HepG2 (cell line): ENCODE measurements around the gene PPP4C. TPM values are rescaled to one million over a fixed set of nuclear protein-coding genes. Genes with fewer than 3 reads are reported as not detected.

ENCODE experiments used
- ATF7-NPFF ChIP-seq: sonication (generic); formaldehyde crosslinking; IDR thresholded peaks from 2 replicates; pipeline ENCODE4 v1.8.1; 2023; ENCODE audit warnings: mild to moderate bottlenecking, low read depth, missing genetic modification reagents, moderate library complexity
- NFIC ChIP-seq: IDR thresholded peaks from 2 replicates; pipeline ENCODE4 v1.6.1; 2012; ENCODE audit warnings: mild to moderate bottlenecking, low read length, inconsistent platforms
- NFYC ChIP-seq: IDR thresholded peaks from 2 replicates; pipeline ENCODE4 v1.6.1; 2016; ENCODE audit warnings: missing genetic modification reagents, missing compliant biosample characterization
- RAD21 ChIP-seq: fragments of 450-650 bp; formaldehyde crosslinking; IDR thresholded peaks from 2 replicates; pipeline ENCODE4 v1.5.0; 2020; ENCODE audit warnings: mild to moderate bottlenecking
- SMAD3 ChIP-seq: sonication (generic); formaldehyde crosslinking; IDR thresholded peaks from 2 replicates; pipeline ENCODE4 v1.4.0; 2020; ENCODE audit warnings: missing genetic modification reagents
- SUZ12 ChIP-seq: fragments of 150-350 bp; IDR thresholded peaks from 2 replicates; pipeline ENCODE4 v1.6.1; 2014; ENCODE audit warnings: low read depth, low read length
- ZBTB7A ChIP-seq: sonication (generic); formaldehyde crosslinking; IDR thresholded peaks from 2 replicates; pipeline ENCODE4 v1.8.0; 2022; ENCODE audit warnings: mild to moderate bottlenecking, missing genetic modification reagents
- ZFAT ChIP-seq: sonication (generic); formaldehyde crosslinking; conservative IDR thresholded peaks from 2 replicates; pipeline ENCODE4 v1.8.1; 2023; ENCODE audit warnings: missing genetic modification reagents, inconsistent platforms
- ZNF224 ChIP-seq: sonication (generic); formaldehyde crosslinking; IDR thresholded peaks from 2 replicates; pipeline ENCODE4 v1.5.0; 2020; ENCODE audit warnings: mild to moderate bottlenecking, missing genetic modification reagents
- ZNF260 ChIP-seq: sonication (generic); formaldehyde crosslinking; IDR thresholded peaks from 2 replicates; pipeline ENCODE4 v1.4.0; 2020; ENCODE audit warnings: missing genetic modification reagents, low read depth, mild to moderate bottlenecking, borderline replicate concordance
- ZNF598 ChIP-seq: sonication (generic); formaldehyde crosslinking; IDR thresholded peaks from 2 replicates; pipeline ENCODE4 v1.5.1; 2020; ENCODE audit warnings: mild to moderate bottlenecking, missing genetic modification reagents, borderline replicate concordance
- ZNF619 ChIP-seq: sonication (generic); formaldehyde crosslinking; IDR thresholded peaks from 2 replicates; pipeline ENCODE4 v1.4.0; 2020; ENCODE audit warnings: mild to moderate bottlenecking, missing genetic modification reagents
- ZNF720 ChIP-seq: sonication (generic); formaldehyde crosslinking; IDR thresholded peaks from 2 replicates; pipeline ENCODE4 v1.4.0; 2020; ENCODE audit warnings: missing genetic modification reagents
- polyA plus RNA-seq, 8 experiments: library from polyadenylated mRNA; depleted of rRNA in 3 of 8; stranded (reverse) in 7 of 8; unstranded in 1 of 8; fragments of >200 nt; fragmentation: Illumina TruSeq in 4 of 8; extraction: Trizol in 4 of 8; gene quantifications; 2 replicates each; pipeline versions ENCODE4 v1.2.1 to v1.2.3, GENCODE V29; 2011 to 2016; ENCODE audit warnings: low read depth in 4 of 8, missing spikeins in 1 of 8, mixed read lengths in 1 of 8; ENCODE audit not compliant: insufficient read depth in 1 of 8
- total RNA-seq, 5 experiments: library from RNA; depleted of rRNA; stranded (reverse); fragments of >200 nt; fragmentation: Illumina TruSeq; extraction: Trizol; gene quantifications; 2 replicates each; pipeline ENCODE4 v1.2.3, GENCODE V29; 2016; ENCODE audit warnings: low read depth in 1 of 5
- TF ChIP-seq, protein P1 (sequence below): sonication (generic); formaldehyde crosslinking; IDR thresholded peaks from 2 replicates; pipeline ENCODE4 v1.4.0; 2020; ENCODE audit warnings: mild to moderate bottlenecking, missing genetic modification reagents
- TF ChIP-seq, protein P2 (sequence below): sonication (generic); formaldehyde crosslinking; IDR thresholded peaks from 2 replicates; pipeline ENCODE4 v1.4.0; 2020; ENCODE audit warnings: missing genetic modification reagents, low read depth, mild to moderate bottlenecking, borderline replicate concordance
- TF ChIP-seq, protein P3 (sequence below): sonication (generic); formaldehyde crosslinking; conservative IDR thresholded peaks from 2 replicates; pipeline ENCODE4 v1.4.0; 2020; ENCODE audit warnings: mild to moderate bottlenecking, missing genetic modification reagents, moderate library complexity
- TF ChIP-seq, protein P4 (sequence below): sonication (generic); formaldehyde crosslinking; IDR thresholded peaks from 2 replicates; pipeline ENCODE4 v1.5.0; 2020; ENCODE audit warnings: mild to moderate bottlenecking, missing genetic modification reagents

The PPP4C gene
- total and polyA plus RNA-seq, 2 of the 13 experiments (the other 11 are each of a cell fraction or from before 2014, with no cell fraction given) = 176 to 220 TPM

DNA sequence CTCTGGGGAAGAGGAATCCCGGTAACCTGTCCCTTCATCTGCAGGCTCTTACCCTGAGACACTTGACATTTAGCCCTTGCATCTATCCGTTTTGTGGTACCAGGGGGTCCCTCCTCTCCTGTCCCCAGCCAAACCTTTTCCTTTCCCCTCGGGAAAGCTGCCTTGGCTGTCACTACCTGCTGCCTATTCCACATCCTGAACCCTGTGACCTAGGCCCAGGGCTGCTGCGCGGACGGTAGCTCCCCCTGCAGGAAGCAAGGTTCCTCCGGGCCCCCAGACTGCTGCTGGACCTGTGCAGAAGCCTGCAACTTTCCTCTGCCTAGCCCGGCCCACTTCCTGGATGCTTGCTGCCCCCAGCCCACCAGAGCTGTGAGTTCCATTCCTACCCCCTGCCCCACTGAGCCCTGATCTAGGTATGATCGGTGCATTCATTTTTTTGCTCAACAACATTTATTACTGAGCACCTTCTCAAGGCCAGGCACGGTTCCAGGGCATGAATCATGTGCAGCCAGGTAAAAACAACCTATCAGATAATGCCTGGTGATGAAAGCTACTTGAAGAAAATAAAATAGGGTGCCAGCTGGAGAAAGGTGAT, 20.7 kb upstream of the PPP4C start (continued):
- TF ChIP-seq, protein P1, sequence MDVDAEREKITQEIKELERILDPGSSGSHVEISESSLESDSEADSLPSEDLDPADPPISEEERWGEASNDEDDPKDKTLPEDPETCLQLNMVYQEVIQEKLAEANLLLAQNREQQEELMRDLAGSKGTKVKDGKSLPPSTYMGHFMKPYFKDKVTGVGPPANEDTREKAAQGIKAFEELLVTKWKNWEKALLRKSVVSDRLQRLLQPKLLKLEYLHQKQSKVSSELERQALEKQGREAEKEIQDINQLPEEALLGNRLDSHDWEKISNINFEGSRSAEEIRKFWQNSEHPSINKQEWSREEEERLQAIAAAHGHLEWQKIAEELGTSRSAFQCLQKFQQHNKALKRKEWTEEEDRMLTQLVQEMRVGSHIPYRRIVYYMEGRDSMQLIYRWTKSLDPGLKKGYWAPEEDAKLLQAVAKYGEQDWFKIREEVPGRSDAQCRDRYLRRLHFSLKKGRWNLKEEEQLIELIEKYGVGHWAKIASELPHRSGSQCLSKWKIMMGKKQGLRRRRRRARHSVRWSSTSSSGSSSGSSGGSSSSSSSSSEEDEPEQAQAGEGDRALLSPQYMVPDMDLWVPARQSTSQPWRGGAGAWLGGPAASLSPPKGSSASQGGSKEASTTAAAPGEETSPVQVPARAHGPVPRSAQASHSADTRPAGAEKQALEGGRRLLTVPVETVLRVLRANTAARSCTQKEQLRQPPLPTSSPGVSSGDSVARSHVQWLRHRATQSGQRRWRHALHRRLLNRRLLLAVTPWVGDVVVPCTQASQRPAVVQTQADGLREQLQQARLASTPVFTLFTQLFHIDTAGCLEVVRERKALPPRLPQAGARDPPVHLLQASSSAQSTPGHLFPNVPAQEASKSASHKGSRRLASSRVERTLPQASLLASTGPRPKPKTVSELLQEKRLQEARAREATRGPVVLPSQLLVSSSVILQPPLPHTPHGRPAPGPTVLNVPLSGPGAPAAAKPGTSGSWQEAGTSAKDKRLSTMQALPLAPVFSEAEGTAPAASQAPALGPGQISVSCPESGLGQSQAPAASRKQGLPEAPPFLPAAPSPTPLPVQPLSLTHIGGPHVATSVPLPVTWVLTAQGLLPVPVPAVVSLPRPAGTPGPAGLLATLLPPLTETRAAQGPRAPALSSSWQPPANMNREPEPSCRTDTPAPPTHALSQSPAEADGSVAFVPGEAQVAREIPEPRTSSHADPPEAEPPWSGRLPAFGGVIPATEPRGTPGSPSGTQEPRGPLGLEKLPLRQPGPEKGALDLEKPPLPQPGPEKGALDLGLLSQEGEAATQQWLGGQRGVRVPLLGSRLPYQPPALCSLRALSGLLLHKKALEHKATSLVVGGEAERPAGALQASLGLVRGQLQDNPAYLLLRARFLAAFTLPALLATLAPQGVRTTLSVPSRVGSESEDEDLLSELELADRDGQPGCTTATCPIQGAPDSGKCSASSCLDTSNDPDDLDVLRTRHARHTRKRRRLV = no peak
- TF ChIP-seq NFIC = no peak
- TF ChIP-seq, protein P2, sequence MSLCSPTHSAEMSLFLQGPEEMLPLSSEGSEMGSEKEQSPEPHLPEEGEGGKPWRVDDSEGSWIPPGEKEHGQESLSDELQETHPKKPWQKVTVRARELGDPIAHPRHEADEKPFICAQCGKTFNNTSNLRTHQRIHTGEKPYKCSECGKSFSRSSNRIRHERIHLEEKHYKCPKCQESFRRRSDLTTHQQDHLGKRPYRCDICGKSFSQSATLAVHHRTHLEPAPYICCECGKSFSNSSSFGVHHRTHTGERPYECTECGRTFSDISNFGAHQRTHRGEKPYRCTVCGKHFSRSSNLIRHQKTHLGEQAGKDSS (CRISPR knock-in tag) = peak; percentile 70; the same call in 1 of the 2 replicates
- TF ChIP-seq ZBTB7A (CRISPR knock-in tag) = 0 out of 2 replicates have a peak, but pooled peaks have one; percentile 37
- TF ChIP-seq ZFAT (CRISPR knock-in tag) = no peak
- no peak for TF ChIP-seq NFYC
- TF ChIP-seq ZNF619 (CRISPR knock-in tag) = peak; percentile 32; the same call in 1 of the 2 replicates
- TF ChIP-seq ZNF260 = no peak
- TF ChIP-seq SUZ12 = 0 out of 2 replicates have a peak, but pooled peaks have one; percentile 17
- peak; percentile 26; the same call in 1 of the 2 replicates for TF ChIP-seq ZNF720 (CRISPR knock-in tag)
- peak; percentile 62; the same call in 1 of the 2 replicates for TF ChIP-seq ATF7-NPFF (CRISPR knock-in tag)
- TF ChIP-seq, protein P3, sequence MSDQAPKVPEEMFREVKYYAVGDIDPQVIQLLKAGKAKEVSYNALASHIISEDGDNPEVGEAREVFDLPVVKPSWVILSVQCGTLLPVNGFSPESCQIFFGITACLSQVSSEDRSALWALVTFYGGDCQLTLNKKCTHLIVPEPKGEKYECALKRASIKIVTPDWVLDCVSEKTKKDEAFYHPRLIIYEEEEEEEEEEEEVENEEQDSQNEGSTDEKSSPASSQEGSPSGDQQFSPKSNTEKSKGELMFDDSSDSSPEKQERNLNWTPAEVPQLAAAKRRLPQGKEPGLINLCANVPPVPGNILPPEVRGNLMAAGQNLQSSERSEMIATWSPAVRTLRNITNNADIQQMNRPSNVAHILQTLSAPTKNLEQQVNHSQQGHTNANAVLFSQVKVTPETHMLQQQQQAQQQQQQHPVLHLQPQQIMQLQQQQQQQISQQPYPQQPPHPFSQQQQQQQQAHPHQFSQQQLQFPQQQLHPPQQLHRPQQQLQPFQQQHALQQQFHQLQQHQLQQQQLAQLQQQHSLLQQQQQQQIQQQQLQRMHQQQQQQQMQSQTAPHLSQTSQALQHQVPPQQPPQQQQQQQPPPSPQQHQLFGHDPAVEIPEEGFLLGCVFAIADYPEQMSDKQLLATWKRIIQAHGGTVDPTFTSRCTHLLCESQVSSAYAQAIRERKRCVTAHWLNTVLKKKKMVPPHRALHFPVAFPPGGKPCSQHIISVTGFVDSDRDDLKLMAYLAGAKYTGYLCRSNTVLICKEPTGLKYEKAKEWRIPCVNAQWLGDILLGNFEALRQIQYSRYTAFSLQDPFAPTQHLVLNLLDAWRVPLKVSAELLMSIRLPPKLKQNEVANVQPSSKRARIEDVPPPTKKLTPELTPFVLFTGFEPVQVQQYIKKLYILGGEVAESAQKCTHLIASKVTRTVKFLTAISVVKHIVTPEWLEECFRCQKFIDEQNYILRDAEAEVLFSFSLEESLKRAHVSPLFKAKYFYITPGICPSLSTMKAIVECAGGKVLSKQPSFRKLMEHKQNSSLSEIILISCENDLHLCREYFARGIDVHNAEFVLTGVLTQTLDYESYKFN (CRISPR knock-in tag) = no peak
- TF ChIP-seq SMAD3 (CRISPR knock-in tag) = 0 out of 2 replicates have a peak, but pooled peaks have one; percentile 16
- TF ChIP-seq, protein P4, sequence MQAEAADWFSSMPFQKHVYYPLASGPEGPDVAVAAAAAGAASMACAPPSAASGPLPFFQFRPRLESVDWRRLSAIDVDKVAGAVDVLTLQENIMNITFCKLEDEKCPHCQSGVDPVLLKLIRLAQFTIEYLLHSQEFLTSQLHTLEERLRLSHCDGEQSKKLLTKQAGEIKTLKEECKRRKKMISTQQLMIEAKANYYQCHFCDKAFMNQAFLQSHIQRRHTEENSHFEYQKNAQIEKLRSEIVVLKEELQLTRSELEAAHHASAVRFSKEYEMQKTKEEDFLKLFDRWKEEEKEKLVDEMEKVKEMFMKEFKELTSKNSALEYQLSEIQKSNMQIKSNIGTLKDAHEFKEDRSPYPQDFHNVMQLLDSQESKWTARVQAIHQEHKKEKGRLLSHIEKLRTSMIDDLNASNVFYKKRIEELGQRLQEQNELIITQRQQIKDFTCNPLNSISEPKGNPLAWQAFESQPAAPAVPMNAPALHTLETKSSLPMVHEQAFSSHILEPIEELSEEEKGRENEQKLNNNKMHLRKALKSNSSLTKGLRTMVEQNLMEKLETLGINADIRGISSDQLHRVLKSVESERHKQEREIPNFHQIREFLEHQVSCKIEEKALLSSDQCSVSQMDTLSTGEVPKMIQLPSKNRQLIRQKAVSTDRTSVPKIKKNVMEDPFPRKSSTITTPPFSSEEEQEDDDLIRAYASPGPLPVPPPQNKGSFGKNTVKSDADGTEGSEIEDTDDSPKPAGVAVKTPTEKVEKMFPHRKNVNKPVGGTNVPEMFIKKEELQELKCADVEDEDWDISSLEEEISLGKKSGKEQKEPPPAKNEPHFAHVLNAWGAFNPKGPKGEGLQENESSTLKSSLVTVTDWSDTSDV = no peak
- 0 out of 2 replicates have a peak, but pooled peaks have one; percentile 32 for TF ChIP-seq ZNF598 (CRISPR knock-in tag)
- no peak for TF ChIP-seq ZNF224 (CRISPR knock-in tag)
- TF ChIP-seq RAD21 = peak; percentile 81
